HepG2 (cell line): ENCODE measurements around the gene MAPK11. TPM values are rescaled to one million over a fixed set of nuclear protein-coding genes. Genes with fewer than 3 reads are reported as not detected.

Experiments
- ATAC-seq: fragments of 200-7000 bp; cut with Tn5 transposase; 3 replicates; pipeline ENCODE4 v1.9.1; 2020; ENCODE audit warnings: mild to moderate bottlenecking, moderate library complexity
- BruUV-seq: library from RNA; stranded (reverse); fragments of 400-500 nt; replicated peaks from 2 replicates; lab custom pipeline; 2021; lab: Mats Ljungman, UMichigan
- CTCF ChIA-PET: fragments of 300-600 bp; formaldehyde crosslinking; extraction: SDS; loops from one replicate; lab custom pipeline; 2021; ENCODE audit warnings: low total read pairs, inconsistent platforms, low intra/inter-chr PET ratio; lab: Yijun Ruan, JAX
- POLR2A ChIA-PET: fragments of 350-600 bp; sonication (Branson Sonifier 250); formaldehyde crosslinking; loops from one replicate; lab custom pipeline; 2020; ENCODE audit warnings: antibody characterized with exemption, inconsistent platforms; lab: Yijun Ruan, JAX
- DNase-seq: peaks from one replicate; pipeline ENCODE4 v3.0.0-alpha.2; 2015; ENCODE audit warnings: low spot score
- FAIRE-seq: peaks from 3 replicates; lab custom pipeline; 2011; peaks lifted over from hg19 to GRCh38; lab: Jason Lieb, UNC
- H2AFZ ChIP-seq: one replicate; pipeline ENCODE4 v1.6.1; 2011; ENCODE audit warnings: low read length, inconsistent platforms
- H3K27ac ChIP-seq: fragments of 300-600 bp; 3 replicates; pipeline ENCODE4 v1.8.0; 2011; ENCODE audit warnings: mixed run types, mild to moderate bottlenecking, mixed read lengths, low read length, inconsistent platforms; ENCODE audit not compliant: insufficient read depth; ENCODE audit errors: extremely low read length
- H3K27me3 ChIP-seq, 2 experiments: fragments of 200-600 bp in 1 of 2; 2 replicates in 1 of 2; 3 replicates in 1 of 2; pipeline versions ENCODE4 v1.6.0 to v1.8.0; 2011; ENCODE audit warnings: low read length in 2 of 2, mild to moderate bottlenecking in 2 of 2, moderate library complexity in 2 of 2, inconsistent platforms in 1 of 2; ENCODE audit not compliant: insufficient read depth in 2 of 2, control insufficient read depth in 1 of 2
- H3K36me3 ChIP-seq, 2 experiments: fragments of 200-600 bp in 1 of 2; replicated peaks in 1 of 2; 2 replicates in 1 of 2; 3 replicates in 1 of 2; pipeline versions ENCODE4 v1.5.1 to v1.8.0; 2011; ENCODE audit warnings: low read length in 2 of 2, inconsistent platforms in 1 of 2; ENCODE audit not compliant: insufficient read depth in 2 of 2, control insufficient read depth in 1 of 2
- H3K4me1 ChIP-seq: 2 replicates; pipeline ENCODE4 v1.5.1; 2012; ENCODE audit warnings: low read length, inconsistent platforms; ENCODE audit not compliant: insufficient read depth
- H3K4me2 ChIP-seq: 2 replicates; pipeline ENCODE4 v1.6.0; 2011; ENCODE audit warnings: low read depth, low read length, inconsistent platforms
- H3K4me3 ChIP-seq, 3 experiments: fragments of 200-600 bp in 1 of 3; sonication (generic), shearing (Covaris generic) in 1 of 3; replicated peaks in 1 of 3; 2 replicates each; pipeline ENCODE4 v1.5.1; 2011 to 2016; ENCODE audit warnings: low read length in 3 of 3, inconsistent platforms in 2 of 3, low read depth in 2 of 3, mild to moderate bottlenecking in 2 of 3, control low read depth in 1 of 3, mixed read lengths in 1 of 3; ENCODE audit not compliant: insufficient read depth in 1 of 3
- H3K79me2 ChIP-seq: one replicate; pipeline ENCODE4 v1.6.1; 2011; ENCODE audit warnings: low read length, inconsistent platforms; ENCODE audit not compliant: insufficient read depth
- H3K9ac ChIP-seq: 2 replicates; pipeline ENCODE4 v1.6.0; 2011; ENCODE audit warnings: mild to moderate bottlenecking, low read depth, low read length, inconsistent platforms; ENCODE audit not compliant: insufficient read depth
- H3K9me3 ChIP-seq: 2 replicates; pipeline ENCODE4 v1.5.1; 2012; ENCODE audit warnings: mild to moderate bottlenecking, low read length
- H4K20me1 ChIP-seq: 2 replicates; pipeline ENCODE4 v1.6.0; 2011; ENCODE audit warnings: inconsistent platforms, mild to moderate bottlenecking, low read length, moderate library complexity; ENCODE audit not compliant: insufficient read depth
- ADNP ChIP-seq: sonication (generic); formaldehyde crosslinking; IDR thresholded peaks from 2 replicates; pipeline ENCODE4 v1.4.0; 2020; ENCODE audit warnings: missing genetic modification reagents
- AGO2 ChIP-seq: fragments of 200-400 bp; formaldehyde crosslinking; optimal IDR thresholded peaks from 2 replicates; pipeline ENCODE3; 2017; ENCODE audit warnings: mild to moderate bottlenecking, low read depth, low read length, moderate library complexity
- CCDC6 ChIP-seq: sonication (generic); formaldehyde crosslinking; IDR thresholded peaks from 2 replicates; pipeline ENCODE4 v1.8.1; 2022; ENCODE audit warnings: mild to moderate bottlenecking, missing genetic modification reagents, moderate library complexity
- HIC2 ChIP-seq: sonication (generic); formaldehyde crosslinking; IDR thresholded peaks from 2 replicates; pipeline ENCODE4 v1.9.0; 2022; ENCODE audit warnings: low read depth, missing genetic modification reagents
- REST ChIP-seq, 2 experiments: IDR thresholded peaks; 2 replicates each; pipeline ENCODE4 v1.6.1; 2011 to 2012; ENCODE audit warnings: low read length in 2 of 2, borderline replicate concordance in 1 of 2, low read depth in 1 of 2, mild to moderate bottlenecking in 1 of 2, moderate library complexity in 1 of 2
- SYNCRIP ChIP-seq: fragments of 200-400 bp; formaldehyde crosslinking; IDR thresholded peaks from 2 replicates; pipeline ENCODE4 v1.6.1; 2018; ENCODE audit warnings: mild to moderate bottlenecking, low read depth, low read length; ENCODE audit not compliant: insufficient read depth
- ZNF687 ChIP-seq: sonication (generic); formaldehyde crosslinking; IDR thresholded peaks from 2 replicates; pipeline ENCODE4 v1.5.1; 2020; ENCODE audit warnings: mild to moderate bottlenecking, missing genetic modification reagents, moderate library complexity
- ZNF800 ChIP-seq: sonication (generic); formaldehyde crosslinking; IDR thresholded peaks from 2 replicates; pipeline ENCODE4 v1.4.0; 2020; ENCODE audit warnings: missing genetic modification reagents
- WGBS: methylation state at CpG from one replicate; pipeline ENCODE4 v1.1.6; 2017; ENCODE audit warnings: low lambda C conversion rate; 5-methylcytosine and 5-hydroxymethylcytosine counted together
- in situ Hi-C: cut with HindIII; loops from 2 replicates; pipeline ENCODE4 v1.10.0; 2017; ENCODE audit warnings: low pct_unique_long_range_greater_than_20kb; ENCODE audit not compliant: extremely low pct_ligation_motif_present
- intact Hi-C: fragments of 100-400 bp; cut with micrococcal nuclease; formaldehyde crosslinking; loops from one replicate; pipeline ENCODE4 v1.10.0; 2022; ENCODE audit not compliant: unreplicated experiment
- polyA plus RNA-seq, 8 experiments: library from polyadenylated mRNA; depleted of rRNA in 3 of 8; stranded (reverse) in 7 of 8; unstranded in 1 of 8; fragments of >200 nt; fragmentation: Illumina TruSeq in 4 of 8; extraction: Trizol in 4 of 8; gene quantifications; 2 replicates each; pipeline versions ENCODE4 v1.2.1 to v1.2.3, GENCODE V29; 2011 to 2016; ENCODE audit warnings: low read depth in 4 of 8, missing spikeins in 1 of 8, mixed read lengths in 1 of 8; ENCODE audit not compliant: insufficient read depth in 1 of 8
- total RNA-seq, 5 experiments: library from RNA; depleted of rRNA; stranded (reverse); fragments of >200 nt; fragmentation: Illumina TruSeq; extraction: Trizol; gene quantifications; 2 replicates each; pipeline ENCODE4 v1.2.3, GENCODE V29; 2016; ENCODE audit warnings: low read depth in 1 of 5

The MAPK11 gene
- total and polyA plus RNA-seq, 2 of the 13 experiments (the other 11 are each of a cell fraction or from before 2014, with no cell fraction given), result 0.15 to 0.17 TPM

GRCh38 chr22:50302041-50302541, 31.9 kb upstream of the MAPK11 start (continued):
- TF ChIP-seq HIC2 (CRISPR knock-in tag), result peak; percentile 40; the same call in 1 of the 2 replicates
- TF ChIP-seq ZNF687 (CRISPR knock-in tag), result peak; percentile 49

GRCh38 chr22:50301581-50301991, 31.4 kb upstream of the MAPK11 start:
- H3K9me3 ChIP-seq, result no peaks in the 10 kb centered on the region
- ChIA-PET CTCF (no interaction called here), POLR2A (interaction anchor here (1.0 to 6.7 kb wide), 2 partner anchors 9 to 14 kb away, joined by 3 to 126 read pairs; no protein-coding TSS in a partner anchor)
- 93% methylated on average over 5 of the region's 17 CpGs for WGBS
- no peak for FAIRE-seq
- peaks cover 79% of the 10 kb centered on the region for H3K79me2 ChIP-seq
- peaks cover 11% of the 10 kb centered on the region; the same call in 1 of the 2 replicates for H4K20me1 ChIP-seq
- DNase-seq, result no peak
- H3K36me3 ChIP-seq, result peaks cover 0 to 2% of the 10 kb centered on the region in 2 experiments; a peak in 1 of 5 replicates
- H2AFZ ChIP-seq, result no peak overlapping the region
- in situ Hi-C loops, result no loop called here
- H3K4me2 ChIP-seq, result no peak overlapping the region
- intact Hi-C loops, result no loop called here
- no peak for ATAC-seq
- BruUV-seq, result no TSS peak
- H3K27me3 ChIP-seq, result no peaks in the 10 kb centered on the region
- no peak overlapping the region for H3K4me3 ChIP-seq
- H3K9ac ChIP-seq, result no peak overlapping the region
- no peak overlapping the region for H3K27ac ChIP-seq
- peaks cover 80% of the 10 kb centered on the region for H3K4me1 ChIP-seq
- TF ChIP-seq REST (IDR thresholded peaks at IDR 0.05; ENCODE audit: borderline replicate concordance in 1 of 2, low read depth in 1 of 2, low read length in 2 of 2) (no peak), AGO2 (peak; percentile 0), ADNP (CRISPR knock-in tag) (no peak), ZNF800 (no peak), SYNCRIP (no peak), CCDC6 (no peak)
